Measurements from ENCODE around the gene LRRC42.

LRRC42 gene

DNA sequence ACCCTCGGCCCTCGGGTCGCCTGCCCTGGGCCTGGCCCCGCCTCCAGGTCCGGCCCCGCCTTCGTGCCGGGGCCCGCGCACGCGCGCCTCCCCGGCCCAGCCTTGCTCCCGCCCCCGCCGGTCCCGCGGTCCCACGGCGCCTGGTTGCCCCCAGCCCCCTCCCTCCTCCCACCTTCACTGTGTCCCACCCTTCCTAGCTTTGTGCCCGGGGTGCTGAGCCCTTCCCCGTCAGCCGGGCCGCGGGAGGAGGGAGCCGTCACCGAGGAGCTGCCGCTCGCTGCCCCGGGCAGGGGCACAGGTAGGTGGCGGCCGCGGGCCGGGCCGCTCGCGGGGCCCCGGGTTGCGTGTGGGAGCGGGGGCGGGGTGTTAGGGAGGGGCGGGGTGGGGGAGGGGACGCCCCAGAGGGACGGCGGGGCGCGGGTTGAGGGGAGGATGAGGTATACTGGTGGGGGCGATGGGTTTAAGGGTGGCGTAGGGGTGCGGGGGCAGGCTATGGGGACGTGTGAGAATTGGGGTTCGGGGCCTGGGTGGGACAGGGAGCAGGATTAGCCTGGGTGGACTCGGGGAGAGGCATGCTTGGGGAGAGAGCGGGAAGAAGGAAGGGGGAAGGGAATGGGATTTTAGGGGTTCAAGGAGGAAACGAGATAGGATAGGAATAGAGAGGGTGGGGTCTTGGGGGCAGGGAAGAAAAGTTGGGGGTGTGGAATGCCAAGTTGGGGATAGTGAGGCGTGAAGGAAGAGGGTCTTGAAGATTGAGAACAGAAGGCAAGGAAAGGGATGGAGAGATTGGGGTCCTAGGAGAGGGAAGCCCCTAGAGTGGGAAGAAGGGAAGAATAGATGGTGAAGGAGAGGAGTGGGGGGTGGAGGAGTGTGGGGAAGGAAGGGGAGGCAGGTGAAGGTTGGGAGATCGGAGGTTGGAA, at the start of gene LRRC42 (continued):
- TF ChIP-seq ZSCAN30 (tag by site-specific recombination; IDR thresholded peaks at IDR 0.05) = 0 out of 2 replicates have a peak, but pooled peaks have one; percentile 72
- 0 out of 2 replicates have a peak, but pooled peaks have one; percentile 53 for TF ChIP-seq ZNF791 (tag by site-specific recombination; IDR thresholded peaks at IDR 0.05)
- peak; percentile 57; the same call in 1 of the 2 replicates for TF ChIP-seq KLF7 (tag by site-specific recombination; IDR thresholded peaks at IDR 0.05; ENCODE audit: borderline replicate concordance)
- no peak for TF ChIP-seq CTCF (tag by site-specific recombination; IDR thresholded peaks at IDR 0.05)
- no peak for TF ChIP-seq ZNF239 (tag by site-specific recombination; IDR thresholded peaks at IDR 0.05)
- TF ChIP-seq ZNF473 (tag by site-specific recombination; IDR thresholded peaks at IDR 0.05) = 0 out of 2 replicates have a peak, but pooled peaks have one; percentile 53
- no peak for TF ChIP-seq REPIN1 (tag by site-specific recombination; IDR thresholded peaks at IDR 0.05; ENCODE audit: low read depth)
- TF ChIP-seq YY1 (tag by site-specific recombination; IDR thresholded peaks at IDR 0.05) = no peak
- TF ChIP-seq ZNF169 (tag by site-specific recombination; IDR thresholded peaks at IDR 0.05) = no peak
- TF ChIP-seq ZNF555 (tag by site-specific recombination; conservative IDR thresholded peaks at IDR 0.05) = no peak
- TF ChIP-seq ZBTB1 (tag by site-specific recombination; IDR thresholded peaks at IDR 0.05) = no peak
- TF ChIP-seq YY2 (tag by site-specific recombination; IDR thresholded peaks at IDR 0.05) = no peak
- TF ChIP-seq, protein P1, sequence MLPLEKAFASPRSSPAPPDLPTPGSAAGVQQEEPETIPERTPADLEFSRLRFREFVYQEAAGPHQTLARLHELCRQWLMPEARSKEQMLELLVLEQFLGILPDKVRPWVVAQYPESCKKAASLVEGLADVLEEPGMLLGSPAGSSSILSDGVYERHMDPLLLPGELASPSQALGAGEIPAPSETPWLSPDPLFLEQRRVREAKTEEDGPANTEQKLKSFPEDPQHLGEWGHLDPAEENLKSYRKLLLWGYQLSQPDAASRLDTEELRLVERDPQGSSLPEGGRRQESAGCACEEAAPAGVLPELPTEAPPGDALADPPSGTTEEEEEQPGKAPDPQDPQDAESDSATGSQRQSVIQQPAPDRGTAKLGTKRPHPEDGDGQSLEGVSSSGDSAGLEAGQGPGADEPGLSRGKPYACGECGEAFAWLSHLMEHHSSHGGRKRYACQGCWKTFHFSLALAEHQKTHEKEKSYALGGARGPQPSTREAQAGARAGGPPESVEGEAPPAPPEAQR (tag by site-specific recombination; IDR thresholded peaks at IDR 0.05) = no peak; the same call in 1 of the 2 replicates
- no peak for TF ChIP-seq ZNF202 (tag by site-specific recombination; IDR thresholded peaks at IDR 0.05; ENCODE audit: borderline replicate concordance)
- TF ChIP-seq ZNF26 (tag by site-specific recombination; IDR thresholded peaks at IDR 0.05) = no peak
- TF ChIP-seq, protein P2, sequence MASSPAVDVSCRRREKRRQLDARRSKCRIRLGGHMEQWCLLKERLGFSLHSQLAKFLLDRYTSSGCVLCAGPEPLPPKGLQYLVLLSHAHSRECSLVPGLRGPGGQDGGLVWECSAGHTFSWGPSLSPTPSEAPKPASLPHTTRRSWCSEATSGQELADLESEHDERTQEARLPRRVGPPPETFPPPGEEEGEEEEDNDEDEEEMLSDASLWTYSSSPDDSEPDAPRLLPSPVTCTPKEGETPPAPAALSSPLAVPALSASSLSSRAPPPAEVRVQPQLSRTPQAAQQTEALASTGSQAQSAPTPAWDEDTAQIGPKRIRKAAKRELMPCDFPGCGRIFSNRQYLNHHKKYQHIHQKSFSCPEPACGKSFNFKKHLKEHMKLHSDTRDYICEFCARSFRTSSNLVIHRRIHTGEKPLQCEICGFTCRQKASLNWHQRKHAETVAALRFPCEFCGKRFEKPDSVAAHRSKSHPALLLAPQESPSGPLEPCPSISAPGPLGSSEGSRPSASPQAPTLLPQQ (tag by site-specific recombination; IDR thresholded peaks at IDR 0.05) = no peak
- TF ChIP-seq ZNF37A (tag by site-specific recombination; IDR thresholded peaks at IDR 0.05) = no peak
- no peak for TF ChIP-seq ZFP69B (tag by site-specific recombination; IDR thresholded peaks at IDR 0.05)

DNA sequence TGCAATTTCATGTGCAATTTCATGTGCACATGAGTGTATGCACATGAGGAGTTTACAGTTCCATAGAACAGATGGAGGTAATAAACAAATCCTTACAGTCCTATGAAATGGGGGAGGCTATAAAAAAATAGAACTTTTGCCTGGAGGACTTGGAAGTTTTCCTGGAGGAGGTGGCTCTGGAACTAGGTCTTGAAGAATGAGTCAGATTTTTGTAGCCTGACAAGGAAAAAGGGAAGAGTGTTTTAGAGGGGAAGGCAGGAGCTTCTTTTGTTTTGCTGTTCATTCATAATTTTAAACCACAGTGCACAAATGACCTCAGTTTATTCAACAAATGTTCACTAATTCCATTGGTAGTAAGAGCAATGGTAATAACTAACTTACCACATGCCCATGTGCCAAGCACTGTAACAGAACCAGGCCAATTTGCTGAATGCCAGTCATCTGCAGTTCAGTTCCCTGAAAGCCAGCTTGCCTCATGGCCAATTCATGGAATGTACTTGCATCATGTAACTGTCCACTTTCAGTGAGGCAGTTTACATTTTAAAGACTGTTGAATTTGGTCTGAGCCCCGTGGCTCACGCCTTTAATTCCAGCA, 49.4 kb upstream of the LRRC42 start:
- Histone ChIP-seq H3K4me1 (ENCODE audit: control insufficient read depth, insufficient read depth, low read length) (no peaks in the 10 kb centered on the region; the same call in 1 of the 2 replicates), H3K27ac (ENCODE audit: extremely low read depth, low read depth, low read length) (no peak overlapping the region), H3K4me3 (ENCODE audit: low read depth, low read length) (no peak overlapping the region), H3K9me3 (ENCODE audit: control insufficient read depth, insufficient read depth, low read depth, low read length) (no peaks in the 10 kb centered on the region), H3K36me3 (ENCODE audit: control insufficient read depth in 2 of 2, insufficient read depth in 1 of 2, low read length in 2 of 2) (no peaks in the 10 kb centered on the region)
- ChIA-PET CTCF (no interaction called here), POLR2A (no interaction called here)
- TF ChIP-seq ZNF701 (tag by site-specific recombination; IDR thresholded peaks at IDR 0.05) (no peak), PRDM1 (tag by site-specific recombination; IDR thresholded peaks at IDR 0.05) (no peak), ZNF621 (tag by site-specific recombination; IDR thresholded peaks at IDR 0.05) (no peak), ZNF548 (tag by site-specific recombination; IDR thresholded peaks at IDR 0.05) (no peak), MYNN (tag by site-specific recombination; IDR thresholded peaks at IDR 0.05; ENCODE audit: borderline replicate concordance) (no peak), GFI1B (tag by site-specific recombination; IDR thresholded peaks at IDR 0.05) (no peak), ZNF623 (tag by site-specific recombination; IDR thresholded peaks at IDR 0.05) (no peak), ZNF239 (tag by site-specific recombination; IDR thresholded peaks at IDR 0.05) (no peak), ZNF433 (tag by site-specific recombination; IDR thresholded peaks at IDR 0.05; ENCODE audit: low read depth) (no peak)
- TF ChIP-seq, protein P3, sequence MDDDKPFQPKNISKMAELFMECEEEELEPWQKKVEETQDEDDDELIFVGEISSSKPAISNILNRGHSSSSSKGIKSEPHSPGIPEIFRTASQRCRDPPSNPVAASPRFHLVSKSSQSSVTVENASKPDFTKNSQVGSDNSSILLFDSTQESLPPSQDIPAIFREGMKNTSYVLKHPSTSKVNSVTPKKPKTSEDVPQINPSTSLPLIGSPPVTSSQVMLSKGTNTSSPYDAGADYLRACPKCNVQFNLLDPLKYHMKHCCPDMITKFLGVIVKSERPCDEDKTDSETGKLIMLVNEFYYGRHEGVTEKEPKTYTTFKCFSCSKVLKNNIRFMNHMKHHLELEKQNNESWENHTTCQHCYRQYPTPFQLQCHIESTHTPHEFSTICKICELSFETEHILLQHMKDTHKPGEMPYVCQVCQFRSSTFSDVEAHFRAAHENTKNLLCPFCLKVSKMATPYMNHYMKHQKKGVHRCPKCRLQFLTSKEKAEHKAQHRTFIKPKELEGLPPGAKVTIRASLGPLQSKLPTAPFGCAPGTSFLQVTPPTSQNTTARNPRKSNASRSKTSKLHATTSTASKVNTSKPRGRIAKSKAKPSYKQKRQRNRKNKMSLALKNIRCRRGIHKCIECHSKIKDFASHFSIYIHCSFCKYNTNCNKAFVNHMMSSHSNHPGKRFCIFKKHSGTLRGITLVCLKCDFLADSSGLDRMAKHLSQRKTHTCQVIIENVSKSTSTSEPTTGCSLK (tag by site-specific recombination; IDR thresholded peaks at IDR 0.05) = no peak
